GM21515 (cell line): ENCODE data around the gene GPR89A.
"Not testable (repeated sequence)": the region's sequence is repeated elsewhere in the genome, so short reads cannot be mapped to it uniquely, and the experiment has no call there.

Experiments used
- ATAC-seq: cut with Tn5 transposase; IDR thresholded peaks from one replicate; pipeline ENCODE4 v1.9.1; 2021; ENCODE audit not compliant: unreplicated experiment

The GPR89A gene

DNA sequence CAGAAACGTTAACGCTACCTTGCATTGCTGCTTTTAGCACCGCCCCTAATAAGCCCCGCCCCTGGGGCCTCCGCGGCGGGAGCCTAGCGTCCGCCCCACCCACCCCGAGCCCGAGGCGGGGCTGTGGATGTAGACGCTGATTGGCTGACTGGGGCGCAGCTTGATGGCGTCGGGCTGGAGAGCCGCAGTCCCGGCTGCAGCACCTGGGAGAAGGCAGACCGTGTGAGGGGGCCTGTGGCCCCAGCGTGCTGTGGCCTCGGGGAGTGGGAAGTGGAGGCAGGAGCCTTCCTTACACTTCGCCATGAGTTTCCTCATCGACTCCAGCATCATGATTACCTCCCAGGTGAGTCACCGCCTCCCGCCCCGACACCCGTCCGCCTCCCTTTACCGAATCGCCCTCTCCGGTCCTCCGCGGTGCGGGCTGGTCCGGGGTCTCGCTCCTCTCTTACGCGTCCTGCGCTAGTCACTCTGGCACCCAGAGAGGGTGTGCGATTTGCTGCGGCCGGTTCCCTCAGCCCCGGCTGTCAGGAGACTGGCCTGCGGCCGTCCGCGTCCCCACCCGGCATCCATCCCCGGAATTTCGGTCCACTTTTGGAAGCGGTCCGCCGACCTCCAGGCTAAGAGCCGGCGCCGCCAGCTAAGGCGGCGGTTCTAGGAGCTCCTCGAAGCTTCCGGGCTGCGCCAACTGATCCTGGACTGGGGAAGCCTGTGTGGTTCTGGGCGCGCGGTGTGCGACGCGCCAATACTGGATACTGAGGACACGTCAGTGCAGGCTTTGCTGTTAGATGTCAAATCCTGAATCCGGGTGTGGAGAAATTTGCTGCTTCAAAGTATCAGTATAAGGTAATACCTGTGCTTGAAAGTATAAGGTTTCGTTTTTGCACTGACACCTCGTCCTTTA lies at the start of gene GPR89A:
GPR89A (plus strand) TSS at position 156 of the 901 bp plus-strand sequence; CDS start at position 302, 146 bp downstream.
- ATAC-seq = peak; percentile 91

DNA sequence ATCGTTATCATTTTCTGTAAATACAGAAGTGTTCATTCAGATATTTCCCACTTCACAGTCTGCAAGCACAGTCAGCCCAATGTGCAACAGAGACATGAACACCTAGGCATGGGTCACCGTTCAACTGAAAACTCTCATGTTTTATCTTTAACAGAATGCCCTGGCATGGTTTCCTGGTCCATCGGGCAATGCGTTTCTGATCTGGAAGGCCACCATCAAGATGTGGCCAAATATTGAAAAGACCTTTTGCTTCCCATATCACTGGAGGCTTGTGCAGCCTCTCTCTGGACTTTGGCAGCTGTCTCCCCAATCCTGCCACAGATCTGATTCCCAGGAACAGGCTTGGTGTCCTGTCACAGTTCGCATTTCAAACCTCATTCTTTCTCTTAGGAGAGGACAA lies 21.0 kb upstream of the GPR89A start:
- ATAC-seq = not testable (repeated sequence)

GRCh38 chr1:145590806-145591205 lies 17.0 kb upstream of the GPR89A start:
- ATAC-seq = not testable (repeated sequence)

GRCh38 chr1:145592347-145592746 lies 15.4 kb upstream of the GPR89A start:
- not testable (repeated sequence) for ATAC-seq

- ATAC-seq = not testable (repeated sequence)
Measured at GRCh38 chr1:145595421-145595820, 12.4 kb upstream of the GPR89A start.

- ATAC-seq = not testable (repeated sequence)
Measured at GRCh38 chr1:145596236-145596635, 11.6 kb upstream of the GPR89A start.

GRCh38 chr1:145599426-145599825 lies 8.4 kb upstream of the GPR89A start:
- not testable (repeated sequence) for ATAC-seq

DNA sequence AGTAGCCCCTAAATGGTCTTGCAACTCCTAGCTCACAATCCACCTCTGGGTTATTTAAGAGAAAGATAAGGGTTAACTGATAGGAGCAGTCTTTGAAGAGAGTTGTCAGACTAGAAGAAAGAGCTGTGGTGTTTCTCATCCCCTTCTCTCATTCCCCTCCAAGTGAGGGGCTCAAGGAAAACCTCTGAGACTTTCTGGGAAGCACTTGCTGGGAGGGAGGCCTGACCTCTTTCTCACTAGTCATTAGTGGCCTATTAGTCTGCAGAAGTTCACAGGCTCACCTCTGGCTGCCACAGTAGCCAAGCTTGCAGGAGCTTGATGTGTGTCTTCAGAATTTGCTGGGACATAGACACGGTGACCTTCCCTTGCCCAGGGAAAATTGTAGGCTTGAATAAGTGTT lies 6.2 kb upstream of the GPR89A start:
- no peak for ATAC-seq

- not testable (repeated sequence) for ATAC-seq
Measured at GRCh38 chr1:145606840-145607239, 948 bp upstream of the GPR89A start.

DNA sequence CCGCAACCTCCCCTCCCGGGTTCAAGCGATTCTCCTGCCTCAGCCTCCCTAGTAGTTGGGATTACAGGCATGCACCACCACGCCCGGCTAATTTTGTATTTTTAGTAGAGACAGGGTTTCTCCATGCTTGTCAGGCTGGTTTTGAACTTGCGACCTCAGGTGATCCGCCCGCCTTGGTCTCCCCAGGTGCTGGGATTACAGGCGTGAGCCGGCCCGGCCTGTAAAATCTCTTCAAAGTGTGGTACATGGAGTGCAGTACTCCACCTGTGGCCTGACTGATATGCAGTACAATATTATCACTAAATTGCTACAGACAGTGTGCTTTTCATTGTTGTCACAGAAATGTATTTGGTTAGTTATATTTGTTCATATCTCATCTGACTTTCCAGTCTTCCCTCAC lies 499 bp upstream of the GPR89A start:
- ATAC-seq = not testable (repeated sequence)

GRCh38 chr1:145610744-145611143 lies 3.0 kb downstream of the GPR89A start:
- not testable (repeated sequence) for ATAC-seq

DNA sequence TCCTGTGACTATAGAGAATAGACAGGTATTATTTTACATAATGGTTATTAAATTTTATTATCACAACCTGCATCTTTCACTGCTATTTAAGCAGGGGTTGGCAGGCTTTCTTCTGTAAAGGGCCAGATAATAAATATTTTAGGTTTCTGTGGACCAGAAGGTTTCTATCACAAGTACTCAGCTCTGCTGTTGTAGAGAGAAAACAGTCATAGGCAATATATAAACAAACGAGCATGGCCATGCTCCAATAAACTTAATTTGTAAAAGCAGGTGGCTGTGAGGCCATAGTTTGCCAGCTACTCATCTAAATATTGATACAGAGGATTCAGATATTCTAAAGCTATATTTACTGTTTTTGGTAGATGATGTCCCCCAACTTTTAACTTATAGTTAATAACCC lies 12.3 kb downstream of the GPR89A start:
- not testable (repeated sequence) for ATAC-seq

GRCh38 chr1:145622177-145622576 lies 14.4 kb downstream of the GPR89A start:
- ATAC-seq = not testable (repeated sequence)

DNA sequence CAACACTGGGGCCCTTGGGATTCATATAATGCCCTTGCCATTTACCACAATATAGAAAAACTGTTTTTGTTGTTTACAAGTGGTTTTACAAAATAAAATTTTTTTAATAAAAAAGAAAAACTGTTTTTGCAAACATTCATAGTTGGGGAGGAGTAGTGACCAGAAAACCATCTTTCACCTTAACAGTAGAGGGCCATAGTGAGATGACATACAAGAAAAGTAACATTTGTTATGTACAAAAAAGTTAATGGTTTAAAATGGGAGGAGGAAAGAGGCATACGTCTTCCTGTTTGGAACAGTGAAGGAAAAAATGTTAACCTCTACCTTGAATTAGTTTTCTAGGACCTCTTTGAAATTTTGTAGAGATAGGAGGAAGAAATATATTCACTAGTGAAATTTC lies 28.4 kb downstream of the GPR89A start:
- ATAC-seq = not testable (repeated sequence)

GRCh38 chr1:145641886-145642285 lies 34.1 kb downstream of the GPR89A start:
- not testable (repeated sequence) for ATAC-seq

DNA sequence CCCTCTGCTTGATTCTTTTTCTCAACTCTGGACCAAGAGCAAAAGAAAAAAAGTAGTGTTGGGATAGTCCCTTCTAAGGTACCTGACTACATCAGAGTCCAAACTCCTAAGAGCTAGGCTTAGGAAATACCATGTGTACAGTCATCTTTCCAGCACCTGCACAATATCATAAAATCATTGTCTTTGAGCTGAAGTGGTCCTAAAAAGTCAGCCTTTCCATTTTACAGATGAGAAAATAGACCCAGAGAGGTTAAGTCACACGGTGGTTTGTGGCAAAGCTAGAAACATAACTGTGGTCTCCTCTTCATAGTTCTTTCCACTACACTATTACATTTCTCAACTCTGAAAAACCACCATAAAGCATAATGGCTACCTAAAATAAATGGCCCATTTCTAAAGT lies 36.2 kb downstream of the GPR89A start:
- ATAC-seq = not testable (repeated sequence)

GRCh38 chr1:145656245-145656943 lies 48.6 kb downstream of the GPR89A start:
- not testable (repeated sequence) for ATAC-seq

DNA sequence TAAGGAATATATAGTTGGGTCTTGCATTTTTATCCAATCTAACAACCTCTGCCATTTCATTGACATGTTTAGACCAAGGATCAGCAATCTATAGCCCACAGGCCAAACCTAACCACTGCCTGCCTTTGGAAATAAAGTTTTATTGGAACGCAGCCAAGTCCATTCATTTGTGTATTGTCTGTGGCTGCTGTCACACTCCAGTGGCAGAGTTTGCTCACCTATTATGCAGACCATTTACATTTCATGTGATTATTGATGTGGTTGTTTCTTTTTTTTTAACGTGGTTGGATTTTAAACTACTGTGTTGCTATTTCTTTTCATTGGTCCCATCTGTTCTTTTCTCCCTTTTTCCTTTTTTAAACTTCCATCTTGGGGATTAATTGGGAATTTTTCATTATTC lies 54.7 kb downstream of the GPR89A start:
- ATAC-seq = not testable (repeated sequence)

DNA sequence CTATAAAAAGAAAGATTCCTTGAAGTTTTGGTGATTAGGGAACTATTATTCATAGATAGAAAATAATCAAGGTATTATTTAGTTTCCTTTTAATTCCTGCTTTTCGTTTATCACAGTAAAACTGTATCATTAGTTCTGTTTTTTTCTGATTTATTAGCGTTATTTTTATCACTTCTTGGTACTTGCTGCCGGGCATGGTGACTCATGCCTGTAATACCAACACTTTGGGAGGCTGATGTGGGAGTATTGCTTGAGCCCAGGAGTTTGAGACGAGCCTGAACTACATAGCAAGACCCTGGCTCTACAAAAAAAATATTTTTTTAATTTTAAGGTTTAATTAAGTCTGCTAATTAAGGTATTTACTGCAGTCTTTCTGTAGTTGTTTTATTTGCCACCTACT lies 57.2 kb downstream of the GPR89A start:
- ATAC-seq = not testable (repeated sequence)

GRCh38 chr1:145670995-145671745 lies 63.4 kb downstream of the GPR89A start:
- ATAC-seq = not testable (repeated sequence)

GRCh38 chr1:145673217-145673616 lies 65.4 kb downstream of the GPR89A start:
- ATAC-seq = not testable (repeated sequence)
